ENCODE data around the gene CFAP52. TPM values are rescaled to one million over a fixed set of nuclear protein-coding genes. Genes with fewer than 3 reads are reported as not detected.

CFAP52 gene
- total and polyA plus RNA-seq, 2 of the 8 experiments (the other 6 are each of a cell fraction or from before 2014, with no cell fraction given) = 0.11 TPM; not detected in 1

- Histone ChIP-seq H3K18ac (ENCODE audit: extremely low read depth, low read length) (no peak overlapping the region), H3K4me3 (ENCODE audit: extremely low read depth in 1 of 4, insufficient read depth in 2 of 4, low read depth in 3 of 4, low read length in 4 of 4) (no peak overlapping the region), H3K56ac (replicated peaks; ENCODE audit: insufficient read length, low read depth, low read length) (no peak overlapping the region), H4K91ac (replicated peaks; ENCODE audit: insufficient read length, low read length) (no peak overlapping the region), H4K8ac (ENCODE audit: extremely low read depth, insufficient read depth, low read length) (no peak overlapping the region), H4K20me1 (replicated peaks in 1 of 2; ENCODE audit: control insufficient read depth in 1 of 2, insufficient read depth in 2 of 2, low read length in 2 of 2) (peaks cover 0 to 1% of the 10 kb centered on the region in 2 experiments), H3K27me3 (replicated peaks in 1 of 4; ENCODE audit: control insufficient read depth in 3 of 4, extremely low read depth in 1 of 4, insufficient read depth in 3 of 4, low read length in 3 of 4) (no peaks in the 10 kb centered on the region), H3K23ac (ENCODE audit: insufficient read length) (no peak overlapping the region), H3K4me2 (ENCODE audit: insufficient read depth in 1 of 2, low read depth in 2 of 2, low read length in 2 of 2) (no peak overlapping the region), H3K79me1 (ENCODE audit: low read depth, low read length) (no peaks in the 10 kb centered on the region; the same call in 1 of the 2 replicates), H2BK20ac (ENCODE audit: low read length) (no peak overlapping the region), H3K4me1 (replicated peaks in 1 of 4; ENCODE audit: control insufficient read depth in 3 of 4, insufficient read depth in 4 of 4, low read length in 3 of 4) (no peaks in the 10 kb centered on the region), H3K9ac (replicated peaks in 1 of 4; ENCODE audit: extremely low read depth in 1 of 4, low read depth in 3 of 4, low read length in 3 of 4) (no peak overlapping the region), H2BK15ac (ENCODE audit: low read length) (no peak overlapping the region), H2AFZ (ENCODE audit: low read length) (no peak overlapping the region), H3K23me2 (ENCODE audit: low read depth, low read length) (peaks cover 6% of the 10 kb centered on the region), H2AK5ac (ENCODE audit: low read depth, low read length) (no peak overlapping the region), H3K9me3 (ENCODE audit: insufficient read depth in 2 of 2, low read depth in 1 of 2, low read length in 1 of 2) (no peaks in the 10 kb centered on the region), H2BK12ac (ENCODE audit: low read depth, low read length) (no peak overlapping the region), H3K4ac (replicated peaks; ENCODE audit: insufficient read length, low read depth, low read length) (no peak overlapping the region), H2BK5ac (ENCODE audit: low read depth, low read length) (no peak overlapping the region), H4K5ac (ENCODE audit: insufficient read length, low read depth, low read length) (no peak overlapping the region), H3K36me3 (ENCODE audit: control insufficient read depth in 2 of 4, insufficient read depth in 4 of 4, low read length in 3 of 4) (peaks cover 0 to 4% (median 2%) of the 10 kb centered on the region in 4 experiments; a peak in 3 of 8 replicates), H3K27ac (ENCODE audit: low read depth, low read length) (no peak overlapping the region), H3K79me2 (ENCODE audit: control insufficient read depth in 1 of 2, insufficient read depth in 2 of 2, low read length in 2 of 2) (no peaks in the 10 kb centered on the region; a peak in 1 of 4 replicates), H2BK120ac (replicated peaks; ENCODE audit: low read depth, low read length) (no peak overlapping the region), H3K14ac (ENCODE audit: insufficient read length) (no peak overlapping the region)
- no peak for DNase-seq (ENCODE audit: low read depth in 1 of 2, low spot score in 2 of 2)
- no peak for FAIRE-seq
- POLR2A ChIA-PET (ENCODE audit: partially characterized antibody) = interaction anchor here (0.6 kb wide), 1 partner anchor 25 kb away, joined by 3 read pairs; no protein-coding TSS in a partner anchor
- CTCF ChIA-PET (ENCODE audit: partially characterized antibody) = no interaction called here
- 93% methylated on average over 7 of the region's 10 CpGs; no CpG with 5 or more reads in 1 of the 2 experiments for WGBS, 2 experiments (ENCODE audit: extremely low coverage in 1 of 2, insufficient coverage in 1 of 2, insufficient read length in 1 of 2, insufficient replicate concordance in 2 of 2, low coverage in 1 of 2, low lambda C conversion rate in 2 of 2, missing lambda C conversion rate in 1 of 2)
- TF ChIP-seq HDAC6 (IDR thresholded peaks at IDR 0.05; ENCODE audit: low read depth, low read length) (no peak), CTBP2 (IDR thresholded peaks at IDR 0.05; ENCODE audit: borderline replicate concordance, insufficient read depth, insufficient read length, low read length) (no peak), TAF1 (IDR thresholded peaks at IDR 0.05; ENCODE audit: low read depth, low read length) (no peak), ASH2L (IDR thresholded peaks at IDR 0.05; ENCODE audit: low read length) (no peak), CTCF (IDR thresholded peaks at IDR 0.05; ENCODE audit: control extremely low read depth in 1 of 3, insufficient read depth in 1 of 3, low read depth in 1 of 3, low read length in 3 of 3) (no peak), SIN3A (conservative IDR thresholded peaks at IDR 0.05 in 1 of 2, IDR thresholded peaks at IDR 0.05 in 1 of 2; ENCODE audit: low read depth in 1 of 2, low read length in 2 of 2) (no peak), EGR1 (IDR thresholded peaks at IDR 0.05; ENCODE audit: borderline replicate concordance, low read depth, low read length) (no peak)
Observed at GRCh38 chr17:9571201-9571600, 5.2 kb upstream of the CFAP52 start.

All from H1 (cell line).